ENCODE data around the gene CCDC102B.

Gene CCDC102B

GRCh38 chr18:69102959-69103358 lies 305.1 kb downstream of the CCDC102B start:
- TF ChIP-seq CTCF (IDR thresholded peaks at IDR 0.05; ENCODE audit: poor library complexity, severe bottlenecking), result no peak
- Histone ChIP-seq H3K4me3 (ENCODE audit: severe bottlenecking) (no peak overlapping the region), H3K4me1 (ENCODE audit: insufficient read depth, poor library complexity, severe bottlenecking) (no peaks in the 10 kb centered on the region), H3K9me3 (ENCODE audit: severe bottlenecking) (no peaks in the 10 kb centered on the region), H3K27me3 (ENCODE audit: insufficient read depth, poor library complexity, severe bottlenecking) (no peaks in the 10 kb centered on the region), H3K27ac (ENCODE audit: poor library complexity, severe bottlenecking) (no peak overlapping the region), H3K36me3 (ENCODE audit: low read depth) (no peaks in the 10 kb centered on the region)
- no peak for ATAC-seq (ENCODE audit: low read depth)
- DNase-seq (ENCODE audit: low spot score), result no peak

Data from RWPE2 (cell line).